GM12892 (cell line): ENCODE measurements around the gene MTG2.

ENCODE experiments used
- DNase-seq: peaks from one replicate; pipeline ENCODE4 v3.0.0; 2011; ENCODE audit not compliant: insufficient read length
- FAIRE-seq: peaks from 2 replicates; lab custom pipeline; 2011; peaks lifted over from hg19 to GRCh38; lab: Jason Lieb, UNC
- POLR2A ChIP-seq: IDR thresholded peaks from 2 replicates; pipeline ENCODE4 v1.6.1; 2011; ENCODE audit warnings: low read depth, low read length, control low read depth
- POLR2AphosphoS5 ChIP-seq: IDR thresholded peaks from 2 replicates; pipeline ENCODE4 v1.6.1; 2011; ENCODE audit warnings: low read depth, low read length, control low read depth
- TAF1 ChIP-seq: IDR thresholded peaks from 2 replicates; pipeline ENCODE4 v1.6.1; 2011; ENCODE audit warnings: low read depth, mild to moderate bottlenecking, control low read depth, low read length, borderline replicate concordance

The MTG2 gene

DNA sequence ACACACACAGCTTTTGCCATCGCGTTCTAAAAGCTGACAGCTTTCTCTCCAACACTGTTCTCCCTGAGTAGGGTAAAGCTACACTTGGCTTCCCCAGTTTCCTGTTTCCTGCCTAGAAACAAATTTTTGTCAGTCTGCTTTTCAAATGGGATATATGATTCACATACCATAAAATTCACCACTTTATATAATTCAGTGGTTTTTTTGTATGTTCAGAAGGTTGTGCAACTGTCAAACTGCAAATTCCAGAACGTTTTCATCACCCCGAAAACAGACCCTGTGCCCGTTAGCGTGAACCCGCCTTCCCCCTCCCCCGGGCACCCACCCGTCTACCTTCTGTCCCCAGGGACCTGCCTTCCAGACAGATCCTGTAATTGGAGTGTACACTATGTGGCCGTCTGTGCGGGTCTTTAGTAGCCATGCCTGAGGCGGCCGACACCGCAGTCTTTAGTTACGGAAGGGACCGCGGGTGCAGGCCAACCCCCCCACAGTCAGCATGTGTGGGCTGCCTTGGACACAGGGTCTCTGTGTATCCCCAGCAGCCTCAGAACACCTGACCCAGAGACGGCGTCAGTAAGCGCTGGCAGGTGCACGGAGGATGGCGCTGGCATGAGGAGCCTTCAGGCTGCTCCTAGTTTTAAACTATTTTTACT is 20.7 kb downstream of the MTG2 start:
- DNase-seq (no peak), FAIRE-seq (no peak)
- TF ChIP-seq POLR2A: no peak
- no peak for TF ChIP-seq TAF1
- no peak for TF ChIP-seq POLR2AphosphoS5

GRCh38 chr20:62205618-62206387 is 23.0 kb downstream of the MTG2 start:
- TF ChIP-seq POLR2A: no peak
- DNase-seq (no peak), FAIRE-seq (no peak)

- DNase-seq (no peak), FAIRE-seq (no peak)
- no peak for TF ChIP-seq POLR2A
- no peak for TF ChIP-seq POLR2AphosphoS5
- no peak for TF ChIP-seq TAF1
These were observed 23.6 kb downstream of the MTG2 start for GRCh38 chr20:62206388-62206775.

GRCh38 chr20:62208061-62208794 is 25.4 kb downstream of the MTG2 start:
- DNase-seq (no peak), FAIRE-seq (no peak)
- no peak for TF ChIP-seq TAF1
- no peak for TF ChIP-seq POLR2A
- no peak for TF ChIP-seq POLR2AphosphoS5

DNA sequence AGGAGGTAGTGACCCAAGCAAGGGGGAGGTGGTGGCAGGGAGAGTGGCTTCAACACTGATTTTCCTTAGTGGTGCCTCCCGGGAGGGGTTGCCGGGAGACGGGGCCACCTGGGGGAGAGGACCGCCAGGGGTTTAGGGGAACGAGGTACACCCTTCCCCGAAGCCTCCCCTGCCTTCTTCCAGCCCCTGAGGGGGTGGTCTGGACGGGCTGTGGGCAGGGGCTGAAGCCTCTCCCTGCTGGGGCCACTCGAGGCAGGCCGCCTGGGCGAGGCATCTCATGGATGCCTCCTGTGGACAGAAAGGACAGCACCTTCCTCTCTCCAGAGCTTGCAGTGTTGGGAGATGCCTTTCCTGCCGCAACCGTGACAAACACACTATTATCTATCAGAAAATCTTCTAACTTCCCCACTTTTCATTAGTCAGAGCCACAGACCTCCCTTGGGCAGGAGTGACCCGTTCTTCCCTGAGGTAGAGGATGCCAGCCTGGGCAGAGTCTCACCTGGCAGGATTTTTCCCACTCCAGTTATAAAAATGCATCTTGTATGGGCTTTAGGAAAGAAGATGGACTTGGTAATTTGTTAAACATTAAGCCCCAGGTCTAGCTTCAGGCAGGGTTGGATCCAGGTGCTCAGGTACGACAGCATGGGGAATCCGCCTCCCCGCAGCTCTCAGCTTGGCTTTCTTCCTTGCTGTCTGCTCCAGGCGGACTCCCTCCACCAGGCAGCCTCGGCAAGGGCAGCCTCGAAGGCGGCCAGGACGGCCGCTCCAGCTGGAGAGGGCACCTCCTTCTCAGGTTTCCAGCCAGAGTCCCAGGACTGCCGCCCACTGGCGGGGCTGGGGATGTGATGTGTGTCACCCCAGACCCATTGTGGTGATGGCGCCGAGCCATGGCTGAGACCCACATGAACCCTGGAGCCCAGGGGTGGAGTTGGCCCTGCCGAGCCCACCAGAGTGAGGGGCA is 26.2 kb downstream of the MTG2 start:
- no peak for DNase-seq
- TF ChIP-seq POLR2AphosphoS5 (no peak), TAF1 (no peak), POLR2A (no peak)
- FAIRE-seq: no peak

- FAIRE-seq (no peak), DNase-seq (no peak)
- TF ChIP-seq POLR2AphosphoS5: no peak
- TF ChIP-seq TAF1: no peak
- TF ChIP-seq POLR2A: no peak
These were observed 27.1 kb downstream of the MTG2 start for GRCh38 chr20:62209850-62210495.

DNA sequence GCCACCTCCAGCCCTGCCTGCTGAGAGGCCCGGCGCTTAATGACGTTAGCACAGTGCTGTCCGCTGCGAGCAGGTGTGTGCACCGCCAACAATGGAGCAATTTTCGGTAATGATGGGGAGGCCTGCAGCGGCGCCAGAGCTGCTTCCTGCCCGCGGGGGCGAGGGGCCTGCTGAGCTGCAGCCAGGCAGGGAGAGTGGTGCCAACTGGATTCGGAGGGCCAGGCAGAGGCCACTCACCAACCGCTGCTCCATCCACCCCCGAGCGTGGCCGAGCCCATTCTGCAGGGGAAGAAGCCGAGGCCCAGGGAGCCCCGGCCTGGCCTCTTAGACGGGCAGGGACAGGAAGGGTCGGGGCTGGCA is 27.6 kb downstream of the MTG2 start:
- FAIRE-seq (no peak), DNase-seq (no peak)
- TF ChIP-seq POLR2AphosphoS5: no peak
- TF ChIP-seq TAF1: no peak
- no peak for TF ChIP-seq POLR2A

- DNase-seq (no peak), FAIRE-seq (no peak)
- no peak for TF ChIP-seq POLR2AphosphoS5
- TF ChIP-seq TAF1: no peak
- no peak for TF ChIP-seq POLR2A
These were observed 28.4 kb downstream of the MTG2 start for GRCh38 chr20:62211216-62211615.

GRCh38 chr20:62211769-62212288 is 29.0 kb downstream of the MTG2 start:
- FAIRE-seq (no peak), DNase-seq (no peak)
- TF ChIP-seq TAF1 (no peak), POLR2A (no peak), POLR2AphosphoS5 (no peak)

GRCh38 chr20:62212299-62212698 is 29.5 kb downstream of the MTG2 start:
- DNase-seq (no peak), FAIRE-seq (no peak)
- TF ChIP-seq POLR2AphosphoS5 (no peak), TAF1 (no peak), POLR2A (no peak)
